Activated CD4-positive, alpha-beta T cell treated with anti-CD3 and anti-CD28 coated beads, Interleukin-2, Interleukin-6, amounts not matched to agents 100 ng/mL and 50 ng/mL, durations not matched to agents 16 hours and 8 hours (primary cell): ENCODE data around the gene NECTIN1.
A peak's percentile ranks its signal among the peaks of the same experiment; 100 is the strongest.

Experiments
- DNase-seq: peaks from one replicate; pipeline ENCODE4 v3.0.0-alpha.2; 2020

NECTIN1 gene

GRCh38 chr11:119691020-119691666 is 37.9 kb downstream of the NECTIN1 start:
- DNase-seq = peak; percentile 38

GRCh38 chr11:119689302-119689701 is 39.7 kb downstream of the NECTIN1 start:
- DNase-seq = no peak

DNA sequence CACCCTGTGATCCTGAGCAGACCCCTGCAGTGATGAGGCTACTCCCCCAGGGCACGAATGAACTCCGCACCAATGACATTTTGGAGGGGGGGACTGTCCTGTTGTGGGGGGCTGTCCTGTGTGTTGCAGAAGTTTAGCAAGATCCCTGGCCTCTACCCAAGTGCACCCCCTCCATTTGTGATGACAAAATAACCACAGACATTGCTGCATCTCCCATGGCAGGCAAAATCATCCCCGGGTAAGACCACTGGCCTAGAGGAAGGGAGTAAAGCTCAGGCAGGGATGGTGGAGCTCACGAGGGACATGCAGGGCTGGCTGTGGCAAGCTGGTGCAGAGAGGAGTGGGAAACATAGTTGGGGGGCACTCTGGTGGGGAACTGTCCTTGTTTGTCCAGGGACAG is 40.6 kb downstream of the NECTIN1 start:
- no peak for DNase-seq

- DNase-seq = no peak
These were observed 41.5 kb downstream of the NECTIN1 start for GRCh38 chr11:119687373-119688046.

GRCh38 chr11:119686177-119686882 is 42.7 kb downstream of the NECTIN1 start:
- no peak for DNase-seq

- no peak for DNase-seq
These were observed 43.8 kb downstream of the NECTIN1 start for GRCh38 chr11:119685111-119685746.

DNA sequence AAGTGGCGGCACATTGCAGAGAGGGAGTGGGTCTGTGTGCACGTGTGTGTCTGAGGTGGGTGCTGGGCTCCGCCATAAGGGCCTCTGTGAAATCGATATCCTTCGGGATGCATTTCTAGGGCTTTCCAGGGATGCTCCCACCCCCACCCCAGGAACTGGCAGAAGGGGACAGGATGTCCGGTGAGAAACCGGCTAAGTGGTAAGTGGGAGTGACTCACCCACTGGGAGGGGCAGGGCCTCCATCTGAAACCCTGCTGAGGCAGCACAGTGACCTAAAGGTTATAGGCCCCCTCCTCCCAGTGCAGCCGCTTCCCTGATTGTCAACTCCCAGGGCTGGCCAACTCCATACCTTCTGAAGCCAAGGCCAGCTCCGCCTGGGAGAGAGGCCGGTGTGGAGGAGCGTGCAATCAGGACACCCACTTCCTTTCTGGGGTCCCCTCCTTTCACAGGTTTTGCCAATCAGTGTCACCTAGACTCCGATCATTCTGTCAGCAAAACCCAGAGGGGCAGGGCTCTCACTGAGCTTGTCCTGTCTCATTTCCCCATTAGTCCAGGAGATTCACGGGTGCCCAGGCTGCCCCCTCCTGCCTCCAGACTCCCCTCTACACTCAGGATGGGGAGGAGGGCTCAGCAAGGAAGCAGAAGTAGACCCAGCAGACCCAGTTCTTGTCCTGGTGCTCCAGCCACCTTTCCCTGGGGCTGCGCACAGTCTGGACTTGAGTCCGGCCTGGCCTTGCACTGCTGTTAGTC is 44.5 kb downstream of the NECTIN1 start:
- DNase-seq = peak; percentile 14

- DNase-seq = no peak
These were observed 45.2 kb downstream of the NECTIN1 start for GRCh38 chr11:119683783-119684182.

DNA sequence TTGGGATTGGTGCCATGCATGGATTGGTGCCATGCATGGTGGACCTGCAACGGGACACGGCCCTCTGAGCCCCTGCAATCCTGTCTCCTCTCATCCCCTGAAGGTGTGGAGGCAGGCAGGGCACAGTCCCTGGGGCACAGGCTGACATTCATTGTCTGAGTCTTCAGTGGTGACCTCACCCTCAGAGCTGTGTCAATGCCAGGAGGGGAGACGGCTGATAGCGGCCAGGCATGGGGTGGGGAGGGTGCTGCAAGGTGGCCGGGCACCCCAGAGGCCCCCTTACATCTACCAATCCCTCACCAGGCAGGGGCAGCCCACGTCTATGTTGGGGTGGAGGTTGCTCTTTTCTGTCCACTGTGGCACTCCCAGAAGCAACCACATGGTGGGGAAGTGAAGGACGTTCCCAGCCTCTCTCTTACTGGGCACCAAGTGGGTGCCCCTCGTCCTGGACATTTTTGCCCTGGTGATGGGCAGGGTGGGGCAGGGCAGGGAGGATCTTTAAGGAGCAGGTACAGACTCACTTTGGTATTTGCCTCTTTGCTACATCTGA is 47.6 kb downstream of the NECTIN1 start:
- DNase-seq = no peak

DNA sequence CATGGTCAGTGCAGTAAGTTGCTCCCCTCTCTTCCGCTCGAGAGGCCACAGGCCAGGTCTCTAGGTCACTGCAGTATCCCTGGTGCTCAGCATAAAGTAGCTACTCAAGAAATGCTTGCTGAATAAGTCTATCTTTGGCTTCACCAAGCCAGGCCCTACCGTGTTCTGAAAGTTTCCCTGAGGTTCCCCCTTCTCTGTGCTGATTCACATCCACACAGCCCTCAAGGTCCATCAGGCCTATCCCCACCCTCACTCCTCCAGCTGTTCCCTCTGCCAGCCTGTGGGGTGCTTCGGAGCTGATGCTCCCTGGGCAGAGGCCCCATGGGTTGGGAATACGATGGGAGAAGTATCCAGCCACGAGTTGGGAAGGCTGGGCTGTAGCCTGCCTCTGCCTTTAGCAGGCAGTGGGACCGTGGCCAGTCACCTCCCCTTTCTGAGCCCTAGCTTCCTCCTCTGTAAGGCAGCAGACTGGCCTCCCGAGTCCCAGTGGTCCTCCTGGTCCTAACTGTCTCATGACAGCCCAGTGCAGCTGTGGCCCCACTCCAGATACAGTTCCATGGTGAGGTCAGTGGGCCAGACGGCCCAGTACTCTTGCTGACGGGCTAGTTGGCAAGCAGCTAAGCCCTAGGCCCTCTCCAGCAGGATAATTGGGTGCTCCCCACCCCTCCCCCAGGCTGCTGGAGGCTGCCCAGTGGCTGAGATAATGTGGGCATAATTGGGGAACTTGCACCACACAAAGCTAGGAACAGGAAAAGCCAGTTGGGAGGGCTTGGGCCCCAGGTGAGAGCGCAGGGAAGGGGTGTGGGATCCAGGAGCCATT is 48.2 kb downstream of the NECTIN1 start:
- DNase-seq = no peak

GRCh38 chr11:119679346-119679745 is 49.7 kb downstream of the NECTIN1 start:
- DNase-seq = no peak

DNA sequence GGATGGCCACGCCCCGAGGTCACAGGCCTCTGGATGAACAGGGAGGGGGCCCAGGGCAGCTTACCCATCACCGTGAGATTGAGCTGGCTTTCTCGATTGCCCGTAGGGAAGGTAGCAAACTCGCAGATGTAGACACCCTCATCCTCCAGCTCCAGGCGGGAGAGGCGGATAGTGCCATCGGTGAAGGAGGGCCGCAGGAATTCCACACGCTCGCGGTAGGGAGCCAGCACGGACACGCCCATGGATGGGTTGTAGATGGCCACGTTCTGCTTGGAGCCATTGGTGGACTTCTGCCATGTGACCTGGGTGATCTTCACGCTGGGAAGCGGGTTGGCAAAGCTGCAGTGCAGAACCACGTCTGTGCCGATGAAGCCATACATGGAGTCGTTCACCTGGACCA is 50.6 kb downstream of the NECTIN1 start:
- DNase-seq = no peak

- no peak for DNase-seq
These were observed 51.2 kb downstream of the NECTIN1 start for GRCh38 chr11:119677840-119678239.

- DNase-seq = no peak
These were observed 52.5 kb downstream of the NECTIN1 start for GRCh38 chr11:119676461-119677020.

DNA sequence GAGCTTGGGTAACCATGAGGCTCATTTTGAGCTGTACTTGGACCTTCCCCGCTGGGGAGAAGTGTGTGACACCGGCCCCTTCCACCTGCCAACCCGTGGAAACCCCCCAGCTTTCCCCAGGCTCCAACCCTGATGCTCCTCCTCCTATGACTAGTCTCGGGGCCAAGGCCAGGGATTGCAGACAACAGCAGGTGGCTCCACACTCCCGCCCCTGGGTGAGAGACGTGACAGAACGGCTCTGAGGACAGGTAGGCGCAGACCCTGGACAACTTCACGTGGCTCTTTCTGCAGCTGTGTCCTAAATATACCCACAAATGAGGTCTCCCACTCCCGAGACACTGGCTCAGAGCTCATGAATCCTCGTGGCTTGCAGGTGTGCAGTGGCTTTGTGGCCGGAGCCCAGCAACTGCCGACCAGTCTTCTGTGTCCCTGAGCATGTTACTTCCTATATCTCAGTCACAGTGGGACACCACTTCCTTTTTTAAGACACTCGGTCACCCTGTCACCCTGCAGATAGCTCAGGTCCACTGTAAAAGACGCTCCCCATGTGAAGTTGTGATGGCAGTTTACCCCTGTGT is 55.2 kb downstream of the NECTIN1 start:
- DNase-seq = peak; percentile 45

DNA sequence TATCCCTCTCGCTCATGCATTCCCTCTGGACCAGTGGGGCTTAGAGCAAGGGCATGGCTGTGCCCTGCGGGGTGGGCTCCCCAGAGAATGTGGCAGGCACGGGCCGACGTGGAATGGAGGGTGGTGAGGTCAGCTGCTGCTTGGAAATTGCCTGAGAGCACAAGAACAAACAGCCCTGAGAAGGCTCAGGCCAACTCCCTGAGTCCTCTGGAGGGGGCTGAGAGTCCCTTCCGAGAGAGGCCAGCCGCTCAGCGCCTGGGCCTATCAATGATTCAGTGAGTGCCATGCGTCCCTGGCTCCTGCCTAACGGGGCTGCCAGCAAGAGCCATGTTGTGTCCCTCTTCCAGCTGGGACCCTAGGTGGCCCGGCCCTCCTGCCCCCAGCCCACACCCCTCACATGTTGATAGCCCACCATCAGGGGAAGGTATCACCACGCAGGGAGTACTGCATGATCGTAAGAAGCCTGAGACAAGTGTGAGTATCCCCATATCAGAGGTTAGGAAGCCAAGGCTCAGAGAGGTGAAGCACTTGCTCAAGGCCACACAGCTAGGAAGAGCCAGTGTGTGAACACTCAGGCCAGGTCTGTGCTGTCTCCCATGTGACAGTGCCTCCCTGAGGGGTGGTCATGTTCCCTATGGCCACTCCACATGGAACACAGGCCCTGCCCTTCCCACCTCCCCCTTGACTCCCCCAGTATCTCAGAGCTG is 55.8 kb downstream of the NECTIN1 start:
- no peak for DNase-seq

DNA sequence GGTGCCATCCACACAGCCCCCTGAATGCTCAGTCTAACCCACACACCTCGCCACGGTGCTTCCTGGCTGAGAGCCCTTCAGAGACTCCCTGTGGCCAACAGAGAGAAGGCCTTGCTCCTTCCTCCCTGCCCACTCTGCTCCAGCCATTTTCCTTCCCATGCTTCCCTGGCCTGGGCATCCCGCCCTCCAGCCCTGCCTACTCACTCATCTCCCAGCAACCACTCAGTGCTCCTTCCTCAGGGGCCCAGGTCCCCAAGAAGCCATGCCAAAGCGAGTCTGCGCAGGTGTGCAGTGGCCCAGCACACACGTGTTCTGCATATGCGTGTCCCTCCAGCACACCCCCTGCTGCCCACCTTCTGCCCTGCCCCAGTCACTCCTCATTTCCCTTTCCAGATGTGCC is 56.4 kb downstream of the NECTIN1 start:
- no peak for DNase-seq

DNA sequence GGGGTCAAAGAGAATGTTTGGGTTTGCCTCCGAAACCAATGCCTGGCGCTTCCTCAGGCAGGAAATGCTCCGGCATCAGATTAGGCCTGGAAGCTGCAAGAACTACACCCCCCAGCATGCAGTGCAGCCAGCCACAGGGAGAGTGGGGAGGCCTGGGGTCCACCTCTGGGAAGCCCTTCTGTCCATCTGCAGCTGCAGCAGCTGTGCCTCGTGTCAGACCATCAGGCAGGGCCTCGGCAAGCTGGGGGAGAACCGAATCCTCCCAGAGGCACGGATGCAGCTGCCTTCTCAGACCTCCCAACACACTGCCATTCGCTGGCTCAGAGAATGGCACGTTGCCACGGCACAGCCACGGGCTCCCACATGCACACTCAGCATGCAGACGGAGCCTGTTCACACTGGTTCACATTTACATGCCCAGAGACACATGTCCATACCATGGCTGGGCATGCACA is 57.4 kb downstream of the NECTIN1 start:
- DNase-seq = no peak

- no peak for DNase-seq
These were observed 57.9 kb downstream of the NECTIN1 start for GRCh38 chr11:119671051-119671450.

- DNase-seq = no peak
These were observed 59.5 kb downstream of the NECTIN1 start for GRCh38 chr11:119669487-119669886.
